ENCODE data around the gene GJA10.

The GJA10 gene

DNA sequence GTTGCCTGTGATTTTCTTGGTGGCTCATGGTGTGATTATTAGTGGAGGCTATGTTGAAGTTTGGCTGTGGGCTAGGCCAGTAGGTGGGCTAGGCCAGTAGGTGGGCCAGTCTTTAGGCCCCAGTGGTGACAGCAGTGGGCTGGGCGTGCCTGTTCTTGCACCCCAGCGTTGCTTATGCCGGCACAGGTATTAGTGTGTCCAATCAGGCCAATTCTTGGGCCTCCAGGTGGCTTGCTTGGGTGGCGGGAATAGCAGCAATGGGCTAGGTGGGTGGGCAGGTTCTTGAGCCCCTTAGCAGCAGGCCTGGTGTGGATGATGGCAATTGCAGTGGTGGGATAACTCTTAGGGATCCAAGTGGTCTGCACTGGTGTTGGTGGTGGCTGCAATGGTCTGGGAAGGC, 22.9 kb downstream of the GJA10 start:
- DNase-seq (ENCODE audit: low read depth), result no peak

DNA sequence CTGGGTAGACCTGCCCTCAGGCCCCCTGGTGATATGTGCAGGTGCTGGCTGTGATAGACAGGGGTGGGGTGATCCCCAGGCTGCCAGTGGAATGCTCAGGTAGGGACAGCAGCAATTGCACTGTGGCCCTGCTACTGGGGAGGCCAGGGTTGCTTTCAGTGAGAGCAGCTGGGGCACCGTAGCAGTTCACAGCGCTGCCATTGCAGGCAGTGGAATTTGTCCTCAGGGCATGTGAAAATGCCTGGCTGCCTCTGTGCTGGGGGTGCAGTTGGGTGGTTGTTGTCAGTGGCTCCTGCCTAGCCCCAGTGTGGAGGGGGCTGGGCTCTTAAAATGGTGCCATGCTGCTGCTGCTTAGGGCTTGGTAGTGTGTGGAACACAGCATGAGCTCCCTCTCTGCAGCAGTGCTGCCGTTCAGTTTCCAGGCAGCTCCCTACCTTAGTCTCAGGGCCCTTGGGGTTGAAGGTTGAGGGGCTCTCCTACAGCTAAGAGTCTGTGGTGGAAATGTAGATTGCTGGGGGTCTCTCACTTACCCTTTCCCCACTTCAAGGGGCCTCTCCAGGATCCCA, 23.6 kb downstream of the GJA10 start:
- DNase-seq (ENCODE audit: low read depth), result no peak

DNA sequence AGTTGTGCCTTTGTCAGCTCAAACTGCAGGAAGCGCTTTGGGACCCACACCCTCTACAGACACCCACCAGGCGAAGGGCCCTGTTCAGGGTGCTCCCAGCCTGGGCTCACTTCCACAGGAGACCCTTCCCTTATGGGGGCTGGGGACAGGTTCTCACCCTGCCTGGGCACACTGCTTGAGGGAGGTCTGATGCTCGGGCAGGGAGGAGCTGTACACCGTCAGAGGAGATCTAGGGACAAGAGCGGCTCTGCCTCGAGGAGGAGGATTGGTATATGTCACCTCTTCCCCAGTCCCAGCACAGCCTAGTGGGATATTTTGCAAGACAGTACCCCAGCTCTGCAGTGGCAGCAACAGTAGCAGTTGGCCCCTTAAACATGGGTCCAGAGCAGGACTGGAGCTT, 26.9 kb downstream of the GJA10 start:
- DNase-seq (ENCODE audit: low read depth), result no peak

DNA sequence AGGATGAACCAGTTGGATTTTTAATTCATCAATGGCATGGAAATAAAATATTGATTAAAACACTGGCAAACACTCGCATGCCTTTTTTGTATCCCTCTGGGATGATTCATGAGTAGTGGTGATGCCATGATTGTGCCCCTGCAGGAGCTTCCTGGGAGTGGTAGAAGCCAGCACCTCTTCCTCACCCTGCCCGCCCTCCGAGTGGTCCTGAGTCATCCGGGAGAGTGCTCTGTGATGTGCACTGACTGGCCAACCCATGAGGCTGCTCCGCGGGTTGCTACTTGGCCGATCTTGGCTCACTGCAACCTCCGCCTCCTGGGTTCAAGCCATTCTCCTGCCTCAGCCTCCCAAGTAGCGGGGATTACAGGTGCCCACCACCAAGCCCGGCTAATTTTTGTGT, 27.4 kb downstream of the GJA10 start:
- DNase-seq (ENCODE audit: low read depth), result no peak

DNA sequence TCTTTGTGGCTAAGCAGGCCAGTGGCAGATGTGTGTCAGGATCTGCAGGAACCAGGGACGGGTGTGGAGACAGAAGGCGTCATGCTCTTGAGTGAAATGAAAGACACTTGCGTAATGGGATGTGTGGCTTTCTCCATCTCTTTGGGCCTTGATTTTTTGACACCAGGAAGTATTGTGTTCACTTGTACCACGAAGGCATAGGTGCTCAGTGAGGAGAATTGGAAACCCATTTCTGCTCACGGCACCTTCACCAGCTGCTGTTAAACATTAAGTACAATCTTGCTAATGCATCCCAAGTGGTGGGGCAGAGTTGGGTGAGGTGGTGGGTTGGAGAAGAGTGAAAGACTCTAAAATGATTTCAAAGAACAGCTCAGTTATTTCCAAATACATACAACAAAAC, 30.0 kb downstream of the GJA10 start:
- DNase-seq (ENCODE audit: low read depth), result no peak

DNA sequence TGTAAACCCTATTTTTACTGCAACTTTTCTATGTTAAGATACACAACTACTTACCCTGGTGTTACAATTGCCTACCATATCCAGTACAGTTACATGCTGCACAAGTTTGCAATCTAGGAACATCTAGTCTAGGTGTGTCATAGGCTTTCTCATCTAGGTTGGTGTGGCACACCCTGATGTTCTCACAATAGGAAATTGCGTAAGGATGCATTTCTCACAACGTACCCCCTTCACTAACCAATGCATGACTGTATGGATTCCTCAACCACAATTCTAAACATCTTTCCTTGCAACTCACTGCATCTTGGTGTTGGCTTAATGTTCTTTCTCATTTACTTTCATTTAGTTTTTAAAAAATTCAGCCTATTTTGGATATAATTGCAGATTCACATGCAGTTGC, 31.6 kb downstream of the GJA10 start:
- DNase-seq (ENCODE audit: low read depth), result no peak

DNA sequence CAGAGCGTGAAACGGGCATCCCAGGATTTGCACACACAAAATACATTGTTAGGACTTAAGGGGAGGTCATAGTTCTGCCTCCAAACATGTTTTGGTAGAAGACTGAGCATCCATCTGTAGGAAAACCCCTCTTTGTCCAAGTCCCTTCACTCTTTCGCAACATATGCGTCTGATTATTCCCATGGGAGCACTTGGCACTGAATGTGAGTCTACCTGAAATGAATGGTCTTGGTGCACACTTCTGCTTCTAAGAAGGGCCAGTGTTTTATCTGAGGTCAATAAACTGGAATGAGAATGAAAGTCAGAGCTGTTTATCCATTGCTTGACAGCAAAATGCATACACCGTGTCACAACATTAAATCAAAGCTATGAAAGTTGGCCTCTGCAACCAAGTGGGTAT, 33.0 kb downstream of the GJA10 start:
- no peak for DNase-seq (ENCODE audit: low read depth)

DNA sequence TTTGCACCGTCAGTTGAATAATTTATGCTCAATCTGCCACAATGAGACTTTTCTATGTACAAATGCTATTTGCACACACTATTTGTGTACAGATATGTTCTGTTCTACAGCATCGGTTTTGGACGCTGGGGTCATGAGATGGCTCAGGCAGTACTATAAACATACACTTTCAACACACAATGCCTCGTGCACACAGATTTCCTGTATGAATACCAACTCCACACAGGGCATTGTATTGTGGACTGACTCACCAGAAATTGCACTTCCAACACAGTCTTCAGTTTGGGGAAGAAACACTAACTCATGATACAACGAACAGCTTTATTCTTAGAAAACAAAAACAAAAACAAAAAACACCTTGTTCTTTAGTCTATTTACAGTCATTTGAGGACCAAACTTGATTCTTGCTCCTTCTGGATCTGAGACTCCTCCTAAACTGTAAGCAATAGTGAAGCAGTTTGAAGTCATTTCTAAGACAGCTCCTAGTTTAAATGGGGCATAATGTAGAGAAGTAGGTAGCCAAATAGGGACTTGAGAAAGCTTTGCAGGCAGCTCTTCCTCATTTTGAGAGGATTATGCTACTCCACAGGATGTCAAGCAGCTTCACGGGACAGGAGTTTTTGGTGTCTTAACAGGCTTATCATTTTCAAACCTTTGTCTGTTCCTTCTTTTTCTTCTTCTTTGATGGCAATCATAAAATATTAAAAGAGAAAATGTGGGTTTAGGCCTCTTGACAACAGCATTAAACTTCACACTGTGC, 33.7 kb downstream of the GJA10 start:
- no peak for DNase-seq (ENCODE audit: low read depth)

DNA sequence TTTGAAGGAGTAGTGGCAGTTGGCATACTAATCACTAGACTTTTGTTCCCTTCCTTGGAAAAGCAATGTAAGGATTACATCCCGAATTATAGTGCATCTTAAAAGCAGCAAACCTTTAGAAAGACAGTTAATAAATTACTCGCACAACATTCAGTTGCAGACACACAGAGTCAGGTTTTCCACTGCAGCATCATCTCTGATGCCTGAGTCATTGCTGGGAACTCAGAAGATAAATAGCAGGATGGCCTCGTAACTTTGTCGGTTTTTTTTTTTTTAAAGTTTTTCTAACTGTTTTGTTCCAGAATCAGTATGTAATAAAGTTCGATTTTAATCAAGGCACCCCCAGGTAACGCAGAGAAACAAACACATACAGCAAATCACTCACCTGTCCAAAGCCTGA, 34.3 kb downstream of the GJA10 start:
- DNase-seq (ENCODE audit: low read depth), result no peak

DNA sequence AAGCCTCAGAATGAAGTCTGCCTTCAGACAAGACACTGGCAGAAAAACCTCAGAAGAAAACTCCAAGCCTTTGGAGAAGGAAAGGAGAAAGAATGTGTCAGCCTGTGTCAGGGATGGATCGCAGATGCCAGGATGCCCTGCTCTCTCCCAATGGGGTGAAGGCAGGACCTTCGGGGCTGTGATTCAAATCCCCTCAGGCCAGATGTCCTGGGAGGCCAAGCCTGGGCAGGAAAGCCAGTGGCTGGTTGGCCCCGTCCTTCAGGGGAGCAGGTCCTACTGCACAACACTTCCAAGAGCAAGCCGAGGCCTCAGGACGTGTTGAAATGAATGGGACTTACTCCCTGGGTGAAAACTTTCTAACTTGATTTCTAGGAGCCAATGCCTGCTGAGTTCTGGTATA, 36.5 kb downstream of the GJA10 start:
- no peak for DNase-seq (ENCODE audit: low read depth)

DNA sequence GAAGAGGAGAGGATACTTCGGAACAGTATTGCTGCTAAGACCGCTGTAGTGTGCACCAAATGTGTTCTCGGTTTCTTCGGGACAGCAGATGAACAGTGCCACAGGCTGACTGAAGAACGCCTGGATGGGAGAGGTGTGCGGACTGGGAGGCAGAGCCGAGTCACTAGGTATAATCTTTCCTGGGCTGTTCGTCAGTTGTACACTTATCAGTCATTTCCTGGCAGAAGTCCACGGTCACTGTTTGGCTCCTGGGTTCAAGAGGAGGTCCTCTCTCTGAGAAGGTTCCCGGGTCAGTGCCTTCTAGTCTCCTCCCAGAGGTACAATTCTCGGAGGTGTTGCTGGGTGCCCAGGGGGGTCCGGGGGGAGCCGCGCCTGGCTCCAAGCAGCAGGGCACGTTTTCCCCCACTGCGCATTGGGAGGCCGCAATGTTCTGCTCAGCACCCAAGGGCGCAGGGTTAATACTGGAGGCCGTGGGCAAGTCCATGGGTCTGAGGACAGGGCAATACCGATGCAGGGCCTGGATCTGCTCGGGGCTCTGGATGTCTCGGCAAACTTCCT, 38.1 kb downstream of the GJA10 start:
- DNase-seq (ENCODE audit: low read depth), result no peak

DNA sequence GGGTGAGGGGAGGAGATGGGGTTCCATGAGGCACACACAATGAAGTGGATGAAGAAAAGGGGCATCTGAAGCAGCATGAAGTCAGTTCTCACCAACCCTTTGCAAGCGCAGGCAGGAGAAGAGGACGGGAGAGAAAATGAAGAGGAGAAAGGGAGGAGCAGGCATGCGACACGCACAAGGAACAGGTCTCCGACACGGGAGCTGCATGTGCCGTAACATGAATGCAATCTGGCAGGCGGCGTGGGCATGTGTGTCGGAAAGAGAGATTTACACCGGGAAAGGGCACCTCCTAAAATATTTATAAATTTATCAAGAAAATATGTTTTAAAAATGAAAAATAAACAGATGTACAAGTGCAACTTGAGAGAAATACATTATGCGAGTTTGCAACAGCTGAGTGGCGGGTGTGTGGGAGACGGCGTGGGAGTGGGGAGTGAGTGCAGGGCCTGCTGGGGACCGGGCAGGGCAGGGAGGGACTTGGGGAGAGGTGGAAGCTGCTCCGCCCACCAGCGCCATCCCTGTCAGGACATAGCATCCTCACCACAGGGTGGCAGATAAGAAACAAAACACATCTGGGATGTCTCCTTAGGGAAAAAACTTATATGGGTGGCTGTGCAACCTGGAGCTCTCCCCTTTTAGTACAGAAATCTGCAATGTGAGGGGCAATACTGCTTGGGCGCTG, 40.6 kb downstream of the GJA10 start:
- DNase-seq (ENCODE audit: low read depth), result no peak

DNA sequence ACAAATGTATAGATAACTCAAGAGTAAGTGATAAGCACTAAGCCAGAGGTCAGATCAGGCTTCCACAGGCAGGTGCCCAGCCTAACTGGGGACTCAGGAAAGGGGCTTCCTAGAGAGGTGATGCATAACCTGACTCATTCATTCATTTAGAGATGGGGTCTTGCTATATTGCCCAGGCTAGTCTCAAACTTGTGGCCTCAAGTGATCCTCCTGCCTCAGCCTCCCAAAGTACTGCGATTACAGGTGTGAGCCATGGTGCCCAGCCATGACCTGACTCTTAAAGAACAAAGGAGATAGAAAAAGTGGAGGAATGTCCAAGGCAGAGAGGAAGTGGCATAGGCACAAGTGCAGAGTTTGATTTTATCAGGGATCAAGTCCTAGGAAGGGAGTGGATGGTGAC, 41.9 kb downstream of the GJA10 start:
- DNase-seq (ENCODE audit: low read depth), result no peak

DNA sequence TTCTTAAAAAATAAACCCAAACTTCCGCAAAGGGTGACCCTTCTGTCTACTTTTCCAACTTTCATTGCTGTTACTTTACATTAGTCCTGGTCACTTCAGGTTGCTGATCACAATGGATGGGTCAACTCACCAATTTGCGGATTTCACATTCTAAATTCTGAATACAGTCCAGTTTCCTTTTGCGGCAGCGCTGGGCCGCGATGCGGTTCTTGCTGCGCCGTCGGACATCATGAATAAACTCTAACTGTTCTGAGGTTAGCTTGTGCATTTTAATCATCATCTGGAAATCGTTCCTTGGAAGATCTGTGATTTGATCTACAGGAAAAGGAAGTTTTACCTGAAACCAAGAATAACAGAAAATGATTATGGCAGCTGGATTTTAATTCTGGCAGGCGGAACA, 43.7 kb downstream of the GJA10 start:
- no peak for DNase-seq (ENCODE audit: low read depth)

DNA sequence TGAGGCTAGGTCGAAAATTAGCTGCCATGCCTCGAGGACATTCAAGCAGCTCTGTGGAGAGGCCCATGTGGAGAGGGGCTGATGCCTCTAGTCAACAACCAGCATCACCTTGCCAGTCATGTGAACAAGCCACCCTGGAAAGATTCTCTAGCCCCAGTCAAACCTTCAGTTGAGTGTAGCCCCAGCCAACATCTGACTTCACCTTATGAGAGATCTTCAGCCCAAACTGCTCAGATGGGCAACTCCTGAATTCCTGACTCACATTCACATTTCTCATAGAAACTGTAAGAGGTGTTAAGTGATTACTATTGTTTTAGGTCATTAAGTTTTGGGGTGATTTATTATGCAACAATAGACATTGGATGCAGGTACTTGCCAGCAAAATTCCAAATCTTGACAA, 44.9 kb downstream of the GJA10 start:
- DNase-seq (ENCODE audit: low read depth), result no peak

DNA sequence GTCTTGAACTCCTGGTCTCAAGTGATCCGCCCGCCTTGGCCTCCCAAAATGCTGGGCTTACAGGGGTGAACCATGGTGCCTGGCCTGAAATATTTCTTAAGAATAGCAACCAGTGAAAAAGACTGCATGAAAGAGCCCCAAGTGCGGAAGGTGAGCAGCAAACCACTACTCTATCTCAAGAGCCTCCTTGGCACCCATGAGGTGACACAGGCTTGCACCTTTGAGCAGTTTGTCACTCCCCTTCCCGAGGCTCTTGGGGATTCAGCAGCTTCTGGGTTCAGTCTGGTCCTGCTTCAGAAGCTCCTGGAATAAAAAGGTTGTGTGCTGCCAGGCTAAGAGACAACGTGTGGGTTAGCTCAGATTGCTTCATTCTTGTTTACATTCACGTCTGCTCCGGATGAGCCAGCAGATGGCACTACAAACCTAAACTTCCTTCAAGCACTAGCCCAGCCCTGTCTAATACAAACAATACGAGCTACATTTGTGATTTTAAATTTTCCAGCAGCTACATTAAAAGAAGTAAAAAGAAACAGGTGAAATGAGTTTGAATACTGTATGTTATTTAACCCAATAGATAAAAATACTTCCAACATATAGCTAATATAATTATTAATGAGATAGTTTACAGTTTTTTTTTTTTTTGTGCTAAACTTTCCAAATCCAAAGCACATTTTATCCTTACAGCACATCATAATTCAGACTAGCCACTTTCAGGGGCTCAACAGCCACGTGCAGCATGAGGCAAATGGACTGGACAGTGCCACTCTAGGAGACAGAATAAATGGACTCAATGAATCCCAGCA, 46.2 kb downstream of the GJA10 start:
- peak; percentile 20 for DNase-seq (ENCODE audit: low read depth)

DNA sequence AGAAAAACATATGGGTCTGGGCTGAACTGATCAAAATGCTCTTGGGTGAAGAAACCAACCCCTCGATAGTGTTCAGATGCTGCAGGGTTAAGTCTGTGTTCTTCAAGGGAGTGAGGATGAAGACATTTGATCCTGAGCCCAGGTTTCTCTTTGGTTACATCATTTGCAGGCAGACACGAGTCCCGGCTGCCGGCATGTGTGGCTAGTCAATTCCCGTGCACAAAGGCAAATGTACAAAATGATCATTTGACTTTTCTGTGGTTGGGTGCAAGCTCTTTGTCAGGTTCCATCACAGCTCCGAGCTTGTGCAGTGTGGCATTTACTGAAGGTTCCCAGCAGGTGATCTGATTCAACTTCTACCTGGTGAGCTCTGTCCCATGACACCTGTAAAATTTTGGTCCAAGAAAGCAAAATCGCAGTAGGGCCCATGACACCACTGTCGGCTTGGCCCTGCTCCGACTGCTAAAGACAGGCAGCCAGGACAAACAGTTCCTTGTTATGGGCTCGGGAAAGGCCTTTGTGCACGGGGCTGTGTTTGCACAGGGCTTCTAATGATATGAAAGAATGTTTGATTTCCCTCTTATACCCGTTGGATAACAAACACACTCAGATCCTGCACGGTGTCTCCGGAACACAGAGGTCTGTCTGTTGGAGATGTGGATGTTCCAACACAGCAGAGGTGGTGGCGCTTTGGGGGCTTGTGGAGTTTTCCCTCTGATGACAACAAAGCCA, 46.9 kb downstream of the GJA10 start:
- no peak for DNase-seq (ENCODE audit: low read depth)

DNA sequence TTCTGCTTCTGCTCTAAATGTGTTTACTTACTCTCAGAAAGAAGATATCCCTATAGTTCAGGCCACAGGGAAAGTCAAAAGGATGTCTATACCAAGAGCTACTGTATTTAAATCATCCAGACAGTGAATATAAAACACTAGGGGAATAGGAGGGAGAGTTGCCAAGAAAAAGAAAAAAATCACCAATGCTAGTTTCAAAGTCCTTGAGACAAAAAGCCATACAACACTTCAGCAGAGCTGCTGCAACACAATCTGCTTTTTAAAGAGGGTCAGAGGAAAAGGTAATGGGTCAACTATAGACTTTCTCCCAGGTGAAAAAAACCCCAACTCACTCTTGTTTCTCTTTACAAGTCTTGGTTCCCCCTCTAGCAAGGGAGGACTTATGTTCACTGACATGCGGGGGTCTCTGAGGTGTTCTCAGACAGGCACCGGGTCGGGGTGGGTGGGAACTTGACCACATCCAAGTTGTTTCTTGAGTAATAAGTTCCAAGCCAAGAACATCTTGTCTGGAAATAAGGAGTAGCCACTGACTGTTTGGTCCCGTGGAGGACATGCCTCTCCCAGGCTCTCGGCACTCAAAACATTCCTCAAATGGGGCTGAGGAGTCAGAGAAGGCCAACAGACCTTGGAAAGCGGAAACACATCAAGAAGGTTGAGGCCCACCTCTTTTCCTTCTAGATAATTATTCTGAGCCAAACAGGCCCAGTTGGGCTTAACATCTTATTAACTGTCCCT, 47.7 kb downstream of the GJA10 start:
- DNase-seq (ENCODE audit: low read depth), result no peak

DNA sequence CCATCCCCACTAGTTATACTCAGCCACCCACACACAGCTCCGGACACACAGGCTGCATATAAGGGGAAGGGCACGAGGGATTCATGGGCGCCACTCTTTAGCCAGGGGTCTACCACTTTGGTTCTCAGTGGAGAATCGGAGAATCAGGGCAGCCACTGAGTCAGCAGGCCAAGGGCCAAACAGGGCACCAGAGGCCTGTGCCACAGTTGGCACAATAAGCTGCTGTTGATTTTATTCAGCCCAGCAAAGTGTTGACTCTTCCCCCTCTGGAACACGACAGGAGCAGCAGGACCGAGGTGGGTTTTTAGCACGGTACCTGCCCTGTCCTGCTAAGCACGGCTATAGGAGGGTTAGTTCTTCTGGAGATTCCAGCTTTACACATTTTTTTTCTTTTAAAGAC, 48.3 kb downstream of the GJA10 start:
- no peak for DNase-seq (ENCODE audit: low read depth)

DNA sequence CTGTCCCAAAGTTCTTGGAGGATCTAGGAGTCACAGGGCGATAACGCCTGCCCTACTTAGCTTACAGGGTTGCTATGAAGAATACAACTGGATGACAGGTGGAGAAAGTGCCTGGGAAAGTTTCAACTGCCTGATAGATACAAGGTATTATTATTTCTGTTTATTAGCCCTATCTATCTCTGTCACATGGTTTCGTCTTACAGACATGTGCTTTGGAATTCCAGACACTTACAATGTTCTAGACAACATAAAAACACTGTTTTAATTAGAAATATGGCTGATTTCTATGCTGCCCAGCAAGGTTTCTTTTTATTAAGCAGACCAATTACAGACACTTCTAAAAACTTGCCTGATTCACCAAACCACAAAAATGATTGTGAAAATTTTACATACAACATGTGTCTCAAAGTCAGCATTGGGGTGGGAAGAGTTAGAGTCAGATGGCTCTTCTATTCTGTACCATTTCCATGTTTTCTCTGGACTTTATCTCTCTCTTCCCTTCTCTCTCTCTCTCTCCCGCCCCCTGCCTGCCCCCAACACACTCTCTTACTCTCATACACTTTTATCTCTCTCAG, 50.0 kb downstream of the GJA10 start:
- no peak for DNase-seq (ENCODE audit: low read depth)

Measured in HS-27A (cell line).